Panc1 (cell line): ENCODE data around the gene SYCP2. TPM values are rescaled to one million over a fixed set of nuclear protein-coding genes. Genes with fewer than 3 reads are reported as not detected.

Experiments
- ATAC-seq: fragments of 200-7000 bp; cut with Tn5 transposase; 2 replicates; pipeline ENCODE4 v1.9.1; 2020; ENCODE audit warnings: mild to moderate bottlenecking, moderate library complexity
- BruUV-seq: library from RNA; stranded (reverse); fragments of 400-500 nt; replicated peaks from 2 replicates; lab custom pipeline; 2021; lab: Mats Ljungman, UMichigan
- CTCF ChIA-PET: fragments of 300-600 bp; sonication (Branson Sonifier 250); formaldehyde crosslinking; loops from one replicate; lab custom pipeline; 2022; ENCODE audit warnings: antibody characterized with exemption; lab: Charles Lee
- POLR2A ChIA-PET: fragments of 300-600 bp; sonication (Branson Sonifier 250); formaldehyde crosslinking; loops from one replicate; lab custom pipeline; 2022; ENCODE audit warnings: antibody characterized with exemption; lab: Charles Lee
- DNase-seq: peaks from one replicate; pipeline ENCODE4 v3.0.0-alpha.2; 2010; ENCODE audit warnings: low read depth, low spot score
- H3K27ac ChIP-seq: 2 replicates; pipeline ENCODE4 v1.5.1; 2011; ENCODE audit warnings: mild to moderate bottlenecking, low read length, inconsistent platforms
- H3K27me3 ChIP-seq: fragments of 200-500 bp; sonication (Bioruptor generic); 2 replicates; pipeline ENCODE4 v1.6.0; 2014; ENCODE audit warnings: low read length, inconsistent platforms; ENCODE audit not compliant: control insufficient read depth, insufficient read depth
- H3K36me3 ChIP-seq: fragments of 200-500 bp; sonication (Bioruptor generic); 2 replicates; pipeline ENCODE4 v1.5.1; 2014; ENCODE audit warnings: inconsistent platforms, mild to moderate bottlenecking, low read length, moderate library complexity; ENCODE audit not compliant: control insufficient read depth, insufficient read depth
- H3K4me1 ChIP-seq: 2 replicates; pipeline ENCODE4 v1.5.1; 2011; ENCODE audit warnings: inconsistent platforms, mild to moderate bottlenecking, low read length, moderate library complexity; ENCODE audit not compliant: control insufficient read depth, insufficient read depth
- H3K4me3 ChIP-seq, 2 experiments: 2 replicates each; pipeline ENCODE4 v1.5.1; 2011 to 2012; ENCODE audit warnings: low read depth in 2 of 2, low read length in 2 of 2, mild to moderate bottlenecking in 2 of 2, inconsistent platforms in 1 of 2, moderate library complexity in 1 of 2
- H3K9me3 ChIP-seq: fragments of 200-500 bp; sonication (Bioruptor generic); 2 replicates; pipeline ENCODE4 v1.5.1; 2014; ENCODE audit warnings: low read depth, mild to moderate bottlenecking, inconsistent platforms, low read length, moderate library complexity; ENCODE audit not compliant: control insufficient read depth, insufficient read depth
- CTCF ChIP-seq: fragments of 450-650 bp; IDR thresholded peaks from 2 replicates; pipeline ENCODE4 v1.5.1; 2017; ENCODE audit warnings: mild to moderate bottlenecking
- POLR2AphosphoS5 ChIP-seq: IDR thresholded peaks from 2 replicates; pipeline ENCODE4 v1.6.1; 2012; ENCODE audit warnings: mild to moderate bottlenecking, low read depth, low read length, moderate library complexity
- REST ChIP-seq, 2 experiments: IDR thresholded peaks; 2 replicates each; pipeline ENCODE4 v1.6.1; 2011 to 2012; ENCODE audit warnings: low read depth in 2 of 2, control low read depth in 1 of 2, low read length in 1 of 2, mild to moderate bottlenecking in 1 of 2, moderate library complexity in 1 of 2; ENCODE audit not compliant: insufficient read depth in 1 of 2
- SIN3A ChIP-seq: IDR thresholded peaks from 2 replicates; pipeline ENCODE4 v1.6.1; 2012; ENCODE audit warnings: low read depth, mild to moderate bottlenecking, low read length, moderate library complexity, borderline replicate concordance; ENCODE audit not compliant: insufficient read depth
- TCF7L2 ChIP-seq: IDR thresholded peaks from 2 replicates; pipeline ENCODE4 v1.6.1; 2011; ENCODE audit warnings: mild to moderate bottlenecking, low read depth, low read length, inconsistent platforms
- in situ Hi-C: cut with HindIII; loops from 2 replicates; pipeline ENCODE4 v1.10.0; 2016; ENCODE audit warnings: low sequenced_read_pairs, low pct_unique_long_range_greater_than_20kb
- intact Hi-C: fragments of 100-400 bp; cut with micrococcal nuclease; formaldehyde crosslinking; loops from one replicate; pipeline ENCODE4 v1.10.0; 2022; ENCODE audit not compliant: unreplicated experiment
- total RNA-seq: library from RNA; stranded (reverse); gene quantifications from one replicate; pipeline ENCODE4 v1.2.1, GENCODE V29; 2021; ENCODE audit not compliant: unreplicated experiment

Gene SYCP2
- total RNA-seq, 1 experiment from 2014 or later, result 39.7 TPM

- Histone ChIP-seq H3K27ac (no peak overlapping the region), H3K4me3 (no peak overlapping the region), H3K27me3 (no peaks in the 10 kb centered on the region), H3K4me1 (no peaks in the 10 kb centered on the region), H3K9me3 (no peaks in the 10 kb centered on the region), H3K36me3 (peaks cover 42% of the 10 kb centered on the region)
- in situ Hi-C loops (no loop called here), intact Hi-C loops (no loop called here)
- no TSS peak for BruUV-seq
- DNase-seq, result no peak
- ChIA-PET CTCF (no interaction called here), POLR2A (no interaction called here)
- TF ChIP-seq REST (IDR thresholded peaks at IDR 0.05; ENCODE audit: insufficient read depth in 1 of 2, low read depth in 2 of 2, low read length in 1 of 2) (no peak), SIN3A (no peak), CTCF (no peak), POLR2AphosphoS5 (no peak), TCF7L2 (no peak)
- ATAC-seq, result no peak
Observed at GRCh38 chr20:59888050-59888449, 45.4 kb downstream of the SYCP2 start.

GRCh38 chr20:59884494-59884893 lies 48.9 kb downstream of the SYCP2 start:
- Histone ChIP-seq H3K27me3 (no peaks in the 10 kb centered on the region), H3K9me3 (no peaks in the 10 kb centered on the region), H3K27ac (no peak overlapping the region), H3K4me3 (no peak overlapping the region), H3K36me3 (peaks cover 41% of the 10 kb centered on the region), H3K4me1 (no peaks in the 10 kb centered on the region)
- ChIA-PET CTCF (no interaction called here), POLR2A (no interaction called here)
- DNase-seq (no peak), ATAC-seq (no peak)
- in situ Hi-C loops (no loop called here), intact Hi-C loops (no loop called here)
- TF ChIP-seq SIN3A (no peak), CTCF (no peak), POLR2AphosphoS5 (no peak), REST (IDR thresholded peaks at IDR 0.05; ENCODE audit: insufficient read depth in 1 of 2, low read depth in 2 of 2, low read length in 1 of 2) (no peak)
- BruUV-seq, result no TSS peak
